NT2/D1 (cell line): ENCODE results near the gene BTRC.
"Not testable (repeated sequence)": the region's sequence is repeated elsewhere in the genome, so short reads cannot be mapped to it uniquely, and the experiment has no call there.

Source experiments
- DNase-seq: peaks from one replicate; pipeline ENCODE4 v3.0.0-alpha.2; 2011; ENCODE audit warnings: low read depth, low spot score
- H3K27me3 ChIP-seq: 2 replicates; pipeline ENCODE4 v1.6.0; 2011; ENCODE audit warnings: mild to moderate bottlenecking; ENCODE audit not compliant: insufficient read length, insufficient read depth
- H3K36me3 ChIP-seq: 2 replicates; pipeline ENCODE4 v1.6.1; 2011; ENCODE audit warnings: mild to moderate bottlenecking, low read length, mixed read lengths; ENCODE audit not compliant: insufficient read depth, insufficient read length
- H3K4me1 ChIP-seq: 2 replicates; pipeline ENCODE4 v1.5.1; 2011; ENCODE audit not compliant: insufficient read depth, insufficient read length
- H3K4me3 ChIP-seq: 2 replicates; pipeline ENCODE4 v1.5.1; 2011; ENCODE audit warnings: low read depth; ENCODE audit not compliant: insufficient read length
- H3K9ac ChIP-seq: 2 replicates; pipeline ENCODE4 v1.6.0; 2011; ENCODE audit warnings: low read depth; ENCODE audit not compliant: insufficient read length
- H3K9me3 ChIP-seq: 2 replicates; pipeline ENCODE4 v1.5.1; 2011; ENCODE audit warnings: mild to moderate bottlenecking, low read length; ENCODE audit not compliant: insufficient read depth
- SUZ12 ChIP-seq: IDR thresholded peaks from 2 replicates; pipeline ENCODE4 v1.6.1; 2011; ENCODE audit not compliant: insufficient read length, insufficient read depth; ENCODE audit errors: extremely low read depth
- YY1 ChIP-seq: IDR thresholded peaks from 2 replicates; pipeline ENCODE4 v1.6.1; 2011; ENCODE audit not compliant: insufficient read length, insufficient read depth
- ZNF274 ChIP-seq: IDR thresholded peaks from 2 replicates; pipeline ENCODE4 v1.6.1; 2011; ENCODE audit warnings: mild to moderate bottlenecking, low read depth, low read length

The BTRC gene

GRCh38 chr10:101380353-101381017, 26.5 kb downstream of the BTRC start:
- no peak overlapping the region for H3K9ac ChIP-seq
- no peak overlapping the region for H3K4me3 ChIP-seq
- no peak for TF ChIP-seq YY1
- TF ChIP-seq SUZ12, result no peak
- no peak for TF ChIP-seq ZNF274
- no peaks in the 10 kb centered on the region for H3K36me3 ChIP-seq
- DNase-seq, result no peak
- no peaks in the 10 kb centered on the region for H3K27me3 ChIP-seq
- H3K9me3 ChIP-seq, result no peaks in the 10 kb centered on the region
- H3K4me1 ChIP-seq, result no peaks in the 10 kb centered on the region

- H3K27me3 ChIP-seq, result no peaks in the 10 kb centered on the region
- H3K4me1 ChIP-seq, result no peaks in the 10 kb centered on the region
- H3K36me3 ChIP-seq, result no peaks in the 10 kb centered on the region
- TF ChIP-seq YY1, result no peak
- TF ChIP-seq ZNF274, result no peak
- no peak for TF ChIP-seq SUZ12
- H3K9ac ChIP-seq, result no peak overlapping the region
- no peak for DNase-seq
- no peak overlapping the region for H3K4me3 ChIP-seq
- no peaks in the 10 kb centered on the region for H3K9me3 ChIP-seq
These were observed 32.1 kb downstream of the BTRC start for GRCh38 chr10:101385866-101386658.

- Histone ChIP-seq H3K9me3 (no peaks in the 10 kb centered on the region), H3K4me3 (no peak overlapping the region), H3K9ac (no peak overlapping the region), H3K27me3 (no peaks in the 10 kb centered on the region), H3K36me3 (no peaks in the 10 kb centered on the region), H3K4me1 (no peaks in the 10 kb centered on the region)
- DNase-seq, result no peak
- no peak for TF ChIP-seq SUZ12
- no peak for TF ChIP-seq ZNF274
- no peak for TF ChIP-seq YY1
These were observed 32.8 kb downstream of the BTRC start for GRCh38 chr10:101386659-101387259.

GRCh38 chr10:101388676-101389276, 34.8 kb downstream of the BTRC start:
- no peak overlapping the region for H3K9ac ChIP-seq
- TF ChIP-seq SUZ12 (no peak), YY1 (no peak), ZNF274 (no peak)
- no peak for DNase-seq

GRCh38 chr10:101389532-101389931, 35.6 kb downstream of the BTRC start:
- not testable (repeated sequence) for H3K27me3 ChIP-seq, H3K36me3 ChIP-seq, DNase-seq, H3K4me3 ChIP-seq, H3K4me1 ChIP-seq, H3K9me3 ChIP-seq, H3K9ac ChIP-seq

More at GRCh38 chr10:101388676-101389276, 34.8 kb downstream of the BTRC start:
- Histone ChIP-seq H3K9me3 (no peaks in the 10 kb centered on the region), H3K4me3 (no peak overlapping the region), H3K36me3 (no peaks in the 10 kb centered on the region), H3K27me3 (no peaks in the 10 kb centered on the region), H3K4me1 (no peaks in the 10 kb centered on the region)

- TF ChIP-seq SUZ12, result no peak
- no peak for TF ChIP-seq ZNF274
- TF ChIP-seq YY1, result no peak
- Histone ChIP-seq H3K27me3 (no peaks in the 10 kb centered on the region), H3K36me3 (no peaks in the 10 kb centered on the region), H3K9me3 (no peaks in the 10 kb centered on the region), H3K4me1 (no peaks in the 10 kb centered on the region), H3K9ac (no peak overlapping the region), H3K4me3 (no peak overlapping the region)
- DNase-seq, result no peak
These were observed 36.1 kb downstream of the BTRC start for GRCh38 chr10:101389986-101390531.

- H3K36me3 ChIP-seq, result no peaks in the 10 kb centered on the region
- no peak overlapping the region for H3K9ac ChIP-seq
- H3K27me3 ChIP-seq, result no peaks in the 10 kb centered on the region
- H3K4me3 ChIP-seq, result no peak overlapping the region
- TF ChIP-seq ZNF274 (no peak), YY1 (no peak), SUZ12 (no peak)
- H3K4me1 ChIP-seq, result no peaks in the 10 kb centered on the region
- no peaks in the 10 kb centered on the region for H3K9me3 ChIP-seq
- no peak for DNase-seq
These were observed 39.4 kb downstream of the BTRC start for GRCh38 chr10:101393378-101393777.
